ENCODE measurements around the gene CMTM2. TPM values are rescaled to one million over a fixed set of nuclear protein-coding genes. Genes with fewer than 3 reads are reported as not detected.

Gene CMTM2
- total RNA-seq, 1 donor = not detected

DNA sequence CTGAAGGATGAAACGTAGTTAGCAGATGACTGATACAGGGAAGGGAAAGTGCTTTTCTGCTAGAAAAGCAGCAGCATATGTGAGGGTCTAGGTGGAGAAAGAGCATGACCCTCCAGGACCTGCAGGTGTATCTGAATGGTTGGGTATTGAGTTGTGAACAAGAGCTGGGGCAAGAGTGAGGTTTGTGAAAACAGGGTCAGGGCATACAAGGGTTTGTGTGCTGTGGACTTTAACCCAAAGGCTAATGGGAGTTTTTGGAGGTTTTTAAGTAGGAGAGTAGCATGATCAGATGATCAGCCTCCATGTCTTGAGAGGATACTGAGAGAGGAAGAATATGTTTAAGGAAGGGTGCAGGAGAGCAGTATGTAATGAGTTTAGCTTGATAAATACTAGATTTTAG lies 19.2 kb upstream of the CMTM2 start:
- H3K4me1 ChIP-seq (ENCODE audit: insufficient read depth, low read length) = no peaks in the 10 kb centered on the region

DNA sequence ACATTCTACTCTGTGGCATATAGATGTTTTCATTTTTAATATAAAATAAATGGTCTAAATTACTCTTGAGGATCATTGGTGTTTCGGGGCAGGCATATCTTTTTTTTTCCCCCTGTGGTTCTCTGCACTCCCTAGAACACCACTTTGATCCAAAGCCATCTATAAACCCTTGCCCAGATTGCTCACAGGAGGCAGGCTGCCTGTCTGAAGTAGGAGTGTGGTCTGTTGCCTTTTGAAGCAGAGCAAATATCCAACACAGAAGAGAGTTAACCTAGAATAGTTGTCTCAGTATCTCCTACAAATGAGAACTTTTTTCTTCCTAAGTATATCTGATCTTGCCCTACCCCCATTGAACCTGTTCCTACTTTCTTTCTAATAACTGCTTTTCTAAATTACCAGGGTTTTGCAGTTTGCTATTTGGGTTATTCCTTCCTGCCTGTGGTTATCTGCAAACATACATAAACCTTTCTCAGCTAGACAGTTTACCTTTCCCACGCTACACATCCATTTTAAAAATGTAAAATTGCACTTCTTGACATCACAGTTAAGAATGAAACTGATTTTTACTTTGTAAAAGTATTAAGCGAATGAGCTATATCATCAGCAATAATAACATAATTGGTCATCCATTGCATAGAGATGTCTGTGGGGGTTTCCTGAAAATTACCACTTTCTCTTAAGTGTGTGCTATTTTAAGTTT lies 17.7 kb upstream of the CMTM2 start:
- H3K4me1 ChIP-seq (ENCODE audit: insufficient read depth, low read length) = no peaks in the 10 kb centered on the region
- H3K9me3 ChIP-seq (ENCODE audit: low read depth, low read length) = no peaks in the 10 kb centered on the region
- H4K20me1 ChIP-seq (ENCODE audit: insufficient read depth, low read length) = no peaks in the 10 kb centered on the region
- peaks cover 23% of the 10 kb centered on the region for H3K36me3 ChIP-seq (ENCODE audit: insufficient read depth, low read length)
- no peak overlapping the region for H3K4me2 ChIP-seq (ENCODE audit: insufficient read depth, low read length)
- no peak overlapping the region for H3K4me3 ChIP-seq (ENCODE audit: insufficient read depth, low read length)
- H2AFZ ChIP-seq (ENCODE audit: low read length) = no peak overlapping the region
- TF ChIP-seq, protein P1, sequence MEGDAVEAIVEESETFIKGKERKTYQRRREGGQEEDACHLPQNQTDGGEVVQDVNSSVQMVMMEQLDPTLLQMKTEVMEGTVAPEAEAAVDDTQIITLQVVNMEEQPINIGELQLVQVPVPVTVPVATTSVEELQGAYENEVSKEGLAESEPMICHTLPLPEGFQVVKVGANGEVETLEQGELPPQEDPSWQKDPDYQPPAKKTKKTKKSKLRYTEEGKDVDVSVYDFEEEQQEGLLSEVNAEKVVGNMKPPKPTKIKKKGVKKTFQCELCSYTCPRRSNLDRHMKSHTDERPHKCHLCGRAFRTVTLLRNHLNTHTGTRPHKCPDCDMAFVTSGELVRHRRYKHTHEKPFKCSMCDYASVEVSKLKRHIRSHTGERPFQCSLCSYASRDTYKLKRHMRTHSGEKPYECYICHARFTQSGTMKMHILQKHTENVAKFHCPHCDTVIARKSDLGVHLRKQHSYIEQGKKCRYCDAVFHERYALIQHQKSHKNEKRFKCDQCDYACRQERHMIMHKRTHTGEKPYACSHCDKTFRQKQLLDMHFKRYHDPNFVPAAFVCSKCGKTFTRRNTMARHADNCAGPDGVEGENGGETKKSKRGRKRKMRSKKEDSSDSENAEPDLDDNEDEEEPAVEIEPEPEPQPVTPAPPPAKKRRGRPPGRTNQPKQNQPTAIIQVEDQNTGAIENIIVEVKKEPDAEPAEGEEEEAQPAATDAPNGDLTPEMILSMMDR (IDR thresholded peaks at IDR 0.05; ENCODE audit: extremely low read depth, low read depth, low read length) = no peak
- H3K27me3 ChIP-seq (ENCODE audit: insufficient read depth, low read length) = no peaks in the 10 kb centered on the region
- H3K27ac ChIP-seq (ENCODE audit: low read depth, low read length) = no peak overlapping the region
- no peak for DNase-seq (ENCODE audit: insufficient read length, low spot score, missing footprints)
- H3K79me2 ChIP-seq (ENCODE audit: insufficient read depth, low read length) = peaks cover 38% of the 10 kb centered on the region

More for the DNA sequence above, 19.2 kb upstream of the CMTM2 start:
- Histone ChIP-seq H3K4me2 (ENCODE audit: insufficient read depth, low read length) (no peak overlapping the region), H3K79me2 (ENCODE audit: insufficient read depth, low read length) (peaks cover 51% of the 10 kb centered on the region), H2AFZ (ENCODE audit: low read length) (no peak overlapping the region), H3K27me3 (ENCODE audit: insufficient read depth, low read length) (no peaks in the 10 kb centered on the region), H3K36me3 (ENCODE audit: insufficient read depth, low read length) (peaks cover 17% of the 10 kb centered on the region), H3K27ac (ENCODE audit: low read depth, low read length) (no peak overlapping the region), H4K20me1 (ENCODE audit: insufficient read depth, low read length) (no peaks in the 10 kb centered on the region), H3K9me3 (ENCODE audit: low read depth, low read length) (no peaks in the 10 kb centered on the region), H3K4me3 (ENCODE audit: insufficient read depth, low read length) (no peak overlapping the region)
- DNase-seq (ENCODE audit: insufficient read length, low spot score, missing footprints) = no peak
- TF ChIP-seq, protein P1 (IDR thresholded peaks at IDR 0.05; ENCODE audit: extremely low read depth, low read depth, low read length) = no peak

DNA sequence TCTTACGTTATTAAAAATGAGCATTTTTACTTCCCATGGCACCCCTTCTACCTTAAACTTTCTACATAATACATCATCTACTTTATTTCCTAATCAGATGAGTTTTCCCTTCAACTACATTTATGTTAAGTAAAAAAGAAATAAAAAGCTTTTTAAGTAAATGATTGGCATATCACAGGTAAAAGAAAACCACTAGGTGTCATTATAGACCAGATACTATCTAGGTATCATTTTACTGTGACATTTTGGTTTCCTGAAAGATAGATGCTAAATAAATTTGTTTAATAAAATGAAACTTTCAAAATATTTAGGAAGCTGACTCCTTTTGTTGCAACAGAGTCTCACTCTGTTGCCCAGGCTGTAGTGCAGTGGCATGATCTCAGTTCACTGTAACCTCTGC lies 16.9 kb upstream of the CMTM2 start:
- Histone ChIP-seq H3K27ac (ENCODE audit: low read depth, low read length) (no peak overlapping the region), H2AFZ (ENCODE audit: low read length) (no peak overlapping the region), H3K4me1 (ENCODE audit: insufficient read depth, low read length) (no peaks in the 10 kb centered on the region), H3K36me3 (ENCODE audit: insufficient read depth, low read length) (peaks cover 28% of the 10 kb centered on the region), H4K20me1 (ENCODE audit: insufficient read depth, low read length) (no peaks in the 10 kb centered on the region), H3K79me2 (ENCODE audit: insufficient read depth, low read length) (peaks cover 36% of the 10 kb centered on the region), H3K4me3 (ENCODE audit: insufficient read depth, low read length) (no peak overlapping the region), H3K9me3 (ENCODE audit: low read depth, low read length) (no peaks in the 10 kb centered on the region), H3K4me2 (ENCODE audit: insufficient read depth, low read length) (no peak overlapping the region), H3K27me3 (ENCODE audit: insufficient read depth, low read length) (no peaks in the 10 kb centered on the region)
- TF ChIP-seq, protein P1 (IDR thresholded peaks at IDR 0.05; ENCODE audit: extremely low read depth, low read depth, low read length) = no peak
- no peak for DNase-seq (ENCODE audit: insufficient read length, low spot score, missing footprints)

DNA sequence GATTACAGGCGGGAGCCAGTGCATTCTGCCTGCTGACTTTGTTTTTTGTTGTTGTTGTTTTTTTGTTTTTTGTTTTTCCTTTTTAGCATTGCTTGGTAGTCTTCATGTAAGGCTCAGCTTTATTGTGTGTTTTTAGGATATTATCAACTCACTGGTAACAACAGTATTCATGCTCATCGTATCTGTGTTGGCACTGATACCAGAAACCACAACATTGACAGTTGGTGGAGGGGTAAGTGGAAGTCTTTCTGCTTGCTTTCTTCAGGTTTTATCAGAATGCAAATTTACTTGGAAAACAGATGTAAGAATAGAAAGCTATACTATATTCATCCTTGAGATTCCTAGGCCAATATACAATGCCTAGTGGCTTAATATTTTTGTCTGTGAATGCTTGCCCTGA lies 16.3 kb upstream of the CMTM2 start:
- Histone ChIP-seq H3K4me3 (ENCODE audit: insufficient read depth, low read length) (no peak overlapping the region), H3K4me2 (ENCODE audit: insufficient read depth, low read length) (no peak overlapping the region), H3K4me1 (ENCODE audit: insufficient read depth, low read length) (no peaks in the 10 kb centered on the region), H4K20me1 (ENCODE audit: insufficient read depth, low read length) (no peaks in the 10 kb centered on the region), H3K27ac (ENCODE audit: low read depth, low read length) (no peak overlapping the region), H3K36me3 (ENCODE audit: insufficient read depth, low read length) (peaks cover 24% of the 10 kb centered on the region), H2AFZ (ENCODE audit: low read length) (no peak overlapping the region), H3K27me3 (ENCODE audit: insufficient read depth, low read length) (no peaks in the 10 kb centered on the region), H3K9me3 (ENCODE audit: low read depth, low read length) (no peaks in the 10 kb centered on the region), H3K79me2 (ENCODE audit: insufficient read depth, low read length) (peaks cover 30% of the 10 kb centered on the region)
- no peak for DNase-seq (ENCODE audit: insufficient read length, low spot score, missing footprints)
- TF ChIP-seq, protein P1 (IDR thresholded peaks at IDR 0.05; ENCODE audit: extremely low read depth, low read depth, low read length) = no peak

Measured in osteoblast (primary cell).